ENCODE results near the gene CHN2.

Gene CHN2

DNA sequence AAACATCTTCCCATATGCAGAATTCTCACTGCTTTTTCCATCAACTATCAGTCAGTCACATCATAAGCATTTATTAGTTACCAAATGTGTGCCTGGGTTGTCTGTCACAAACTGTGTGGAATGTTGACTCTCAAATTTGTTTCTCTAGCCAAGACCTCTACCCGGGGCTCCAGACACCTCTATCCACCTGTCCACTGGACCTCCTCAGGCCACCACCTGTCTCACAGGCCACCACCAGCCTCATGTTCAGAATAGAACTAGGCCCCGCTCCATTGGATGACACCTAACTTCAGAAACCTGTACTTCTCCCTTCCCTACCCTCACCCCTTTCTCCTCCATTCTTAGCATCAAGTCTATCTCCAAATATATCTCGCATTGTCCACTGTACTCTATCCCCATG, 176.9 kb downstream of the CHN2 start:
- Histone ChIP-seq H3K27ac (no peak overlapping the region), H3K4me3 (no peak overlapping the region)

DNA sequence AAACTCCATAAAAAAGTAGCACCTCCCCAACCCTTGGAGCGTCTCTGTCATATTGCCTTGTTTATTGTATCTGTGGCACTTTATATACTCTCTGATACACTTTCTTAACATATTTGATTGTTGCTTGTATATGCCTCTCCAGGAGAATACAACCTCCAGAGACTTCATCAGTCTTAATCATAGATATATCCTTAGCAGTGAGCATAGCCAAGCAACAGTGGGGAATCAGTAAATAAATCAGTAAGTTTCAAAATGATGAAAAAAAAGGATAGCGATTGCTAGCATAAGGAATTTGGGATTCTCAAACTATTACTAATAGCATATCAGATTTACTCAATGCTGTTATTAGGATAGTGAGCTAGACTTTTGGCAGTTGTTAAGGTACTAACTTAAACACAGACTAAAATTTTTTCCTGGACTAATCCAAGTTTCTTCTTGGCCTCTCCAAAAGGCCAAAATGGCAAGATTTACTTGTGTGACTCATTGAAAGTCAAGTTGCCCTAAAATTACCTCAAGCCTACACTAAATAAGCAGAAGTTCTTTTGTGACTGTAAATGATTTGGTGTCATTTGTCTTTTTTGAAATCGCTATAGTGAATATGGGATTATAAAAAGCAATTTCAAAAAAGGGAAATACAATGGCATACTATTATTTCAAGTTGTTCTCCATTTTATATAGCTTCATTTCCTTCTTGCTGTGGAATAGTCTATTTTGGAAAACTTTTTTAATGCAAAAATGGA, 177.9 kb downstream of the CHN2 start:
- no peak overlapping the region for H3K27ac ChIP-seq
- H3K4me3 ChIP-seq, result no peak overlapping the region

DNA sequence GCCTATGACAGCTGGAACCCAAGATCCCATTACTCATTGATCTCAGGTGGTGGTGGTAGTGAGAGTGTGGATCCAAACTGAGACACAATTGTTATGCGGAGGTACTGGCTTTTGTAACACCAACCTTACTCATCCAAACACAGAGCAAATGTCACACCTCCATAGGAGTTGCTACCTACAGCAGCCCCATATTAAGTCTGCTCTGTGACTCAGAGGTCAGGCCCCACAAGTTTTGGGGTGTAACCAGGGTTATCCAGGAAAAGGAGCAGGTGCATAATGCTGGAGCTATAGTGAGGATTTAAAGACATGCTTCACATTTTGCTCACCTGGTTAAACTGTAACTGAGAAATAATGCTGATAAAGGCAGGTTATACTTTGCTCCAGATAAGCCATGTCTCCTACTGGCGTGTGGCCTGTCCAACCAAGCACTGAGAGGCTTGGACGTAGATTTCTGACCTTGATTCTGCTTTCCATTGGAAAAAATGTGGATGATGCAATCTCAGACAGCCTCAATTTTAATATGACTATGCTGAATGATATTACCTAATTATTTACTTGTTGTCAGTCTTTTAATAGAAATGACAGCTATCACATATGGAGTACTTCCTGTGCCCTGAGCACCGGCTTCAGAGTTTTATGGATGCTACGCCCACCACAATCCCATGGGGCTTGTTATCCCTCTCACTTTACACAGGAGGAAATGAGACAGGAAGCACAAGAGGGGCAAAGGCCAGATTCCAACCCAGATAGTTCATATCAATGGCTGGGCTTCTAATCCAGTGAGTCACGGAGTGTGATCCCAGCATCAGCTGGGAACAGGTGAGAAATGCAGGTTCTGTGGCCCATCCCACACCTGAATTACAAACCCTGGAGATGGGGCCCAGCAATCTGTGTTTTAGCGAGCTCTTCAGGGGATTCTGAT, 181.3 kb downstream of the CHN2 start:
- H3K4me3 ChIP-seq, result no peak overlapping the region
- H3K27ac ChIP-seq, result no peak overlapping the region

- no peak overlapping the region for H3K4me3 ChIP-seq
- H3K27ac ChIP-seq, result no peak overlapping the region
Observed at GRCh38 chr7:29377718-29378117, 183.1 kb downstream of the CHN2 start.

GRCh38 chr7:29379551-29379950, 185.0 kb downstream of the CHN2 start:
- Histone ChIP-seq H3K27ac (no peak overlapping the region), H3K4me3 (no peak overlapping the region)

DNA sequence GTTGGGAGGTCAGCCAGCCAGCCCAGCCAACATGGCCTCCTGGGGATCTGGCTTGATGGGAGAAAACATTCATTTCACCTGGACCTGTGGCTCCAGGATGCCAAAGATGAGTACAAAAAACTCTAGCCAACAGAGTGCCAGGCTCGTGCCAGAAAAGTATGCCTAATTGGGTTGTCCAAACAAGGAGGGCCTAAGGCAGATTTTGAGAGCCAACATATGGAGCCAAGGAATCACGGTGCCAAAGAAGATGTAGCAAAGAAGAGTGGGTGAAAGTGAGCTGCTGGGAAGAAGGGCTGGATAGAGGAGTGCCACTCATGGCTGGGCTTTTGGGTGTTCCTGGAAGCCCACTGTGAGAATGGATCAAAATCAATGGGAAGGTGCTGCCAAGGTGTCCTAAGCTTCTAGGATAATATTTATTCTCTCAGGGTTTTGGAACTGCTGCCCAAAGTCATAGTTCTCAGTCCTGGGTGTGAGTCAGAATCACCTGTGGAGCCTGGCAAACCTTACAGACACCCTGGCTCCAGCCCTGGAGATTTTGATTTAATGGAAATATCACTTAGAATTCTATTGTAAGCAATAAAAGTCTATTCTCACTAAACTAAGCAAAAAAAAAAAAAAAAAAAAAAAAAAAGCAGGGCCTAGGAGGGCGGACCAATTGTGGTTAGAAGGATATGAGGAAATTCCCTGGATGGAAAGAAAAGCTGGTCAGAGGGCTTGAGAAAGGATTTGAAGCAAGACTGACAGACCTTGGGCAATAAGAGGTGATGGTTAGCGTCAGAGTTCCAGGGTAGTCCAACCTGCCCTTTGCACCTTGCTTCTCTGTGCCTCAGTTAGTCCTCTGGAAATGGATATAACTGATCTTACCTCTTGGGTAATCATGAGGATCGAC, 186.9 kb downstream of the CHN2 start:
- Histone ChIP-seq H3K4me3 (no peak overlapping the region), H3K27ac (no peak overlapping the region)

GRCh38 chr7:29384277-29384676, 189.7 kb downstream of the CHN2 start:
- Histone ChIP-seq H3K27ac (no peak overlapping the region), H3K4me3 (no peak overlapping the region)

GRCh38 chr7:29385214-29385814, 190.7 kb downstream of the CHN2 start:
- Histone ChIP-seq H3K4me3 (no peak overlapping the region), H3K27ac (no peak overlapping the region)

DNA sequence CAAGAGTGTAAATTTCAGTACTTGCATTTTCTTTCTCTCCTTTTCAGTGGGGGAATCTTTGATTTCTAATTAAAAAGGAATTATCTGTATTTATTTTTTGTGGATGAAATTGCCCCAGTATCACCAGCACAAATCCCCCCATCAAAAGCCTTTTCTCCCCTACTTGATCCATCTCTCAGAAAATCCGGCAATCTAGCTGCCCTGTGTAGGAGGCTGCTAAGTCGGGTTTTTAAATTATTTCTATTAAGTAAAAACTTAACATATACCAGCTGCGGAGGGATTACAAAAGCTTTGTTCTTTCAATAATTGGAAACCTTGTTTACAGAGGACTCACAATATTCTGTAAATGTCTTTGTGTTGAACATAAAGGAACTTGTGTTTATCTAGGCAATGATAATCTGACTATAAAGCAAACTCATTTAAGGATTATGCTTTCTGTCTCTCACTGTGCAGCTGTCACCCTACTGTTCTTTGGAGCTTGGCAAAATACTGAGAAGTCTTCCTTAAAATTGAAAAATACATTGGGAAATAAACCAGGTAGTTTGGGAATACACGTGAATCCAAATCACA, 191.7 kb downstream of the CHN2 start:
- Histone ChIP-seq H3K4me3 (no peak overlapping the region), H3K27ac (no peak overlapping the region)

DNA sequence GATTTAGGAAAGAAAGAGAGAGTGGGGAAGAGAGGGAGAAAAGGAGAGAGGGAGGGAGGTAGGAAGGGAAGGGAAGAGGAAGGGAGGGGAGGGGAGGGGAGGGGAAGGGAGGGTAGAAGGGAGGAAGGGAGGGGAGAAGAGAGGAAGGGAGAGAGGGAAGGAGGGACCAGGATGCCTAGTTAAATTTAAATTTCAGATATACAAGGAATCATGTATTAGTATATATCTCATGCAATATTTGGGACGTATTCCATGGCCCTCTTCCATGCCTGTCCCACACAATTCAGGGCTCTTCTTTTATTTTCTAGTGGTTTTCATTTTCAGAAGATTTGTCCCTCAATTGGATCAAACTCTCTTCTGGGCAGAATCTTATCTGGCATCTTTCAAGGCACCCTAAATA, 196.7 kb downstream of the CHN2 start:
- H3K4me3 ChIP-seq, result no peak overlapping the region
- H3K27ac ChIP-seq, result no peak overlapping the region

- Histone ChIP-seq H3K4me3 (no peak overlapping the region), H3K27ac (no peak overlapping the region)
Observed at GRCh38 chr7:29394321-29394720, 199.7 kb downstream of the CHN2 start.

DNA sequence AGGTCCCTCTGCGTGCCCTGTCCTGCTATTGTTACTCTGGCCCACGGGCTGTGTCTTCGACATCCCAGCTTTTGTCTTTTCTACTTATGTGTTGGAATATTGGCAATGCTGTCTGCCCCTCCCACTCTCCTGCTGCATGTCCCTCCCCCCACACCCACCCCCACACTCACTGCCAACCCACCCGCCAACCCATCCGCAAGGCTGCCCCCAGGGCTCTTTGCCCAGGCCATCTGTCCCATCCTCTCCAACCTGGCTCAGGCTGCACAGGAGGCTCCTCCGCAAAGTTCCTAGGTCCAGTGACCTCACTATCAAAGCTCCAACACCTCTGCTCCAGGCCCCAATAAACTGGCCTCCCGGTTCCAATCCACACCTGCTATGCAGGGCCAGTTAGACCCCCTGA, 202.0 kb downstream of the CHN2 start:
- H3K27ac ChIP-seq, result no peak overlapping the region

DNA sequence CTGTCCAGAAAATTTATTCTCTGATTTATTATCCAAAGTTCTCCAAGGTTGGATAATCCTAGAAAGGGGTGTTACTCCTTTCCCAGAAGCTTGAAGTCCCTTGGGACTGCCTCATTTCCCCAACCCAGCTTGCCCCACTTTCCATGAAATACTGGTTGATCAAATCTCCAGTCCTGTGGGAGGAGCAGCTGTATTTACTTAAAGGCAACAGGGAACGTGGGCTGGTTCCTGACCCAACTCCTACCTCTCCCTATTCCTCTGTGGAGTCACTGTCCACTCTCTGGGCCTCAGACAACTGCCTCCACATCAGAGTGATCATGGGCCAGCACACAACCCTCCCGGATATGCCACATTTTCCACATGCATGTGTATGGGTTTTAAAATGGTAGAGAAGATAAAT, 202.8 kb downstream of the CHN2 start:
- Histone ChIP-seq H3K4me3 (no peak overlapping the region), H3K27ac (no peak overlapping the region)

More for the DNA sequence above, 202.0 kb downstream of the CHN2 start:
- H3K4me3 ChIP-seq, result no peak overlapping the region

DNA sequence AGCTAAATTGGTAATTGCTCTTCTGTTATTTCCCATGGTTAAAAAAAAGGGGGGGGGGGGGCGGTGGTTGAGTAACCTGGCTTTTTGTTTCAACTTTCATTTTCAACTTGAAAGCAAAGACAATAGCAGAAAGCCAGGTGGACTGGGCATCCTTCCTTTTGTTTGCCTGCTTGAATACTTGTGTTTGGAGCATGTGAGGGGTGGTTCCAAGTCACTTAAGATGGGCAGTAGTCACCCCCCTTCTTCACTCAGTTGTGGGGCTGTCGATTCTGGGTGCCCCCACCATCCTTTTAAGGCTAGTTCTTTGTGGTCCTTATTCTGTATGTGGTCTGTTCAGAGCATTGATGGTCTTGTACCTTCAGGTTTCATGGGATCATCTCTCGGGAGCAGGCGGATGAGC, 203.4 kb downstream of the CHN2 start:
- Histone ChIP-seq H3K27ac (no peak overlapping the region), H3K4me3 (no peak overlapping the region)

GRCh38 chr7:29400437-29400836, 205.9 kb downstream of the CHN2 start:
- no peak overlapping the region for H3K27ac ChIP-seq

DNA sequence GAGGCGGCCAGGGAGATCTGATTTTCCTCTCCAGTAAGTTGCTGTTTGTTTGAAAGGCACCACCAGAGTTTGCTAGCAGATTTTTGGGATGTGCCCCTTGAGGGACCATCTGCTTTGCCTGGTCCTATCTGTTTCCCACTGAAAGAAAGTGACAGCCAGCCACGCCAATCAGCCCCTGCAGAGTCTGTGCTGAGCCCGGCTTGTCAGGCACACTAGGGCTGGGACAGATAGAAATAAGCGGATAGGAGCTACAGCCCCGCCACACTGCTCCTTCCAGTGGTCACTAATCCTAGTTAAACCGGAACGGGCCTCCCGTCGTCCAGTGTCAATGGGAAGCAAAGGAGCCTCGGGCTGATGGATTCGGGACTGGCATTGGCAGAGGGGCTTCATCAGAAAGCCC, 207.2 kb downstream of the CHN2 start:
- Histone ChIP-seq H3K27ac (no peak overlapping the region), H3K4me3 (no peak overlapping the region)

More at GRCh38 chr7:29400437-29400836, 205.9 kb downstream of the CHN2 start:
- no peak overlapping the region for H3K4me3 ChIP-seq

DNA sequence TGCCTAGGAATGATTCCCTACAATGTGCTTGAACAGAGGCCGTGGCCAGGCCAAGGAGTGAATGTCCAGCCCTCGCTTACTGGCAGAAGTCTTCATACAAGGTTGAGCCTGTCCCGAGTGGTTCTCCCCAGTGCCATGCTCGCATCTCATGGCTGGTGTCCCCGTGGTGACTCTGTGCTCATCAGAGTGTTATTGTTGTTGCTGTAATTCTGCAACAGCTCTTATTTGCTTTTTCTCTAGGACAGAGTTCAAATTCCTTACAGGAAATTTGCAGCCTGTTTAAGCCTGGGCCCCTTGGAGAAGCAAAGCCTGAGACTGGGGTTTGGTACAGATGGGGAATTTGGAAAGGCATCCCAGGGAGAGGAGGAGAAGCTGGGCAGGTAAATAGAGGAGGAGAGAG, 211.3 kb downstream of the CHN2 start:
- H3K27ac ChIP-seq, result no peak overlapping the region
- no peak overlapping the region for H3K4me3 ChIP-seq

DNA sequence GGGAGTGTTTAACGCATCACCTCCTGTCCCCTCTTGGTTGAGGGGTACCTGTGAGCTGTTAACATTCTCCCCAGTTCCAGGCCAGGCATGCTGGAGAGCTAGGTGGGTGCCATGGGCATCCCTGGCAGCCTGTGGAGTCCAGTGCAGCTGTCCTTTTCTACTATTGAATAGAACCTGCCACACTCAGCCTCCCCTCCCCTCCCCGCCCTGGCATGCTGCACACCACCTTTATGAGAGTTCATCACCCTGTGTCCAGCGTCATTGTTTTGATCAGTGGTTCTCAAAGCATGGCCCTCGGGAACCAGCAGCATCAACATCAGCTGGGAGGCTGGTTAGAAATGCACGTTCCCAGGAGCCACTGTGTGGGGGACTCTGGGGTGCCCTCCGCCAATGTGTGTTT, 211.8 kb downstream of the CHN2 start:
- Histone ChIP-seq H3K27ac (no peak overlapping the region), H3K4me3 (no peak overlapping the region)

GRCh38 chr7:29408841-29409243, 214.3 kb downstream of the CHN2 start:
- no peak overlapping the region for H3K27ac ChIP-seq

More at GRCh38 chr7:29408841-29409243, 214.3 kb downstream of the CHN2 start:
- H3K4me3 ChIP-seq, result no peak overlapping the region

Measured in skin epidermis (tissue), 12 donors.